ENCODE results near the gene PGS1. TPM values are rescaled to one million over a fixed set of nuclear protein-coding genes. Genes with fewer than 3 reads are reported as not detected.
A peak's percentile ranks its signal among the peaks of the same experiment; 100 is the strongest.

The PGS1 gene
- total RNA-seq, 2 donors from 2014 or later, result 81.6 to 101 TPM

DNA sequence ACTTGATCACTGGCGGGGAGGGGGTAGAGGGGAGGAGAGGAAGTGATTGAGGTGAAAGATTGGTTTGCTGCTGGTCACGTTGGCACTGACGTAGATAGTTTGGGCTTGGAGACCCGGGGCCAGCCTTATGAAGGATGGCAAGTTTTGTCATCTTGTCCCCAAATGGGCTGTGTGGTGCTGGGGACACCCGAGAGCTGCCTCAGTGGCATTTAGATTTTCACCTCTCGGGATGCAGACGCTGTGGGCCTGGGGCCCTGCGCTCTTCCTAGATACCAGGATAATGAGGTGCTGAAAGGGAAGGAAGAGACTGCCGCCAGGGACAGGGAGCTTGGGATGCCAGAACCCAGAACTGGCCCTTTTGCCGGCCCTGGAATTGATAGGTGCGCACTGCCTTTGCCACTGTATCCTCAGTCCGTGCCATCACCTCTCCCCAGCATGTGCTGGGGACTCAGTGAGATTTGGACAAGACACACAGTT lies 17.2 kb upstream of the PGS1 start:
- Mint-ChIP-seq H3K36me3 (ENCODE audit: insufficient read depth in 2 of 2) (peaks cover 15 to 17% of the 10 kb centered on the region in 2 donors), H3K9me3 (no peaks in the 10 kb centered on the region), H3K4me3 (peak overlapping the region; percentile 75 to 84), H3K27ac (peak overlapping the region; percentile 60), H3K4me1 (ENCODE audit: low read depth) (peaks cover 40% of the 10 kb centered on the region), H3K27me3 (ENCODE audit: low read depth) (peaks cover 11% of the 10 kb centered on the region)
- DNase-seq (no peak), ATAC-seq (replicated peaks in 1 of 2) (no peak)

- H3K4me1 Mint-ChIP-seq (ENCODE audit: low read depth), result peaks cover 39% of the 10 kb centered on the region
- ATAC-seq (replicated peaks in 1 of 2) (no peak), DNase-seq (no peak)
- no peak overlapping the region for H3K27ac Mint-ChIP-seq
- no peak overlapping the region for H3K4me3 Mint-ChIP-seq
- peaks cover 12 to 13% of the 10 kb centered on the region in 2 donors for H3K36me3 Mint-ChIP-seq (ENCODE audit: insufficient read depth in 2 of 2)
- peaks cover 19% of the 10 kb centered on the region for H3K27me3 Mint-ChIP-seq (ENCODE audit: low read depth)
- H3K9me3 Mint-ChIP-seq, result no peaks in the 10 kb centered on the region
These were observed 16.2 kb upstream of the PGS1 start for GRCh38 chr17:78362232-78362631.

- peaks cover 8% of the 10 kb centered on the region in 2 donors for H3K36me3 Mint-ChIP-seq (ENCODE audit: insufficient read depth in 2 of 2)
- H3K4me1 Mint-ChIP-seq (ENCODE audit: low read depth), result peaks cover 39% of the 10 kb centered on the region
- no peak for ATAC-seq (replicated peaks in 1 of 2)
- H3K4me3 Mint-ChIP-seq, result no peak overlapping the region
- H3K9me3 Mint-ChIP-seq, result no peaks in the 10 kb centered on the region
- no peak overlapping the region for H3K27ac Mint-ChIP-seq
- H3K27me3 Mint-ChIP-seq (ENCODE audit: low read depth), result peaks cover 19% of the 10 kb centered on the region
- DNase-seq, result no peak
These were observed 15.8 kb upstream of the PGS1 start for GRCh38 chr17:78362671-78363070.

DNA sequence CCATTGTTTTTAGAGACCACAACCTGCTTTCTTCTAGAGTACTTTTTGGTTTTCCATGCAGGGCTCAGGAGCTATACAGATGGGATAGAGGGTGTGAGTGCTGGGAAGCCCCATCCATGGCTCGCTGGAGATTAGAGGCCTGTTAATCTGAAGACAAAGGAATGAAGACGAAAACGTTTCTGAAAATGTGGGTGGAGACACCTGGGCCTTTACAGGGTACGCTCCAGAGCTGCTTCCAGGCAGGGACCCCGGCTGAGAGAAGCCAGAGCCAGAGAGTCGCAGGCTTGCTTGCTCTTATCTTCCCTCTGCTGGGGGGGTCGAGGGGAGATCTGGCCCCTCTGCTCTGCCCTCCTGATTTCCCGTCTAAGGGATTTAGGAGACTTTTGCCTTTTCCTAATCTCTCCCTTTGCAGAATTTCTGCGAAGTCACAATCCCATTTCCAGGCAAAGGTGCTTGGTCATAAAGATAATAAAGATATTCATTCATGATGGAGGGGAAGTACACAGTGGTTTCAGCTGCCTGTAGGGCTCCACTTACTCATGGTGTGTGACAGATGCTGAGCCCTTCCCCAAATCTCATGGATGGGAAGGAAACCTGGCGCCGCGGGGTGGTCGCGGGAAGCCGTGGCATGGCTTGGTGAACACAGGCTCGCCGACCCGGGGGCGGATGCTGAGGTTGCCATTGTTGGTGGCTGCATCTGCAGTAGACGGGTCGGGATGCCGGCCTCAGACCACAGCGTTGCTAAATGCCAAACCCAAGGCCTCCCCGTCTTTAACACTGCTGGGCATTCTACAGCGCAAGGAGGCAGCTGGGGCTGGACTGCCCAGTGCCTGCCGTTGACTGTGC lies 13.8 kb upstream of the PGS1 start:
- peak; percentile 8 to 21 for ATAC-seq (replicated peaks in 1 of 2)
- Mint-ChIP-seq H3K4me1 (ENCODE audit: low read depth) (peaks cover 39% of the 10 kb centered on the region), H3K27ac (peak overlapping the region; percentile 96), H3K9me3 (no peaks in the 10 kb centered on the region), H3K27me3 (ENCODE audit: low read depth) (peaks cover 19% of the 10 kb centered on the region), H3K36me3 (ENCODE audit: insufficient read depth in 2 of 2) (peaks cover 0 to 1% of the 10 kb centered on the region in 2 donors), H3K4me3 (peak overlapping the region; percentile 61 to 72)
- DNase-seq, result peak; percentile 60 to 63

DNA sequence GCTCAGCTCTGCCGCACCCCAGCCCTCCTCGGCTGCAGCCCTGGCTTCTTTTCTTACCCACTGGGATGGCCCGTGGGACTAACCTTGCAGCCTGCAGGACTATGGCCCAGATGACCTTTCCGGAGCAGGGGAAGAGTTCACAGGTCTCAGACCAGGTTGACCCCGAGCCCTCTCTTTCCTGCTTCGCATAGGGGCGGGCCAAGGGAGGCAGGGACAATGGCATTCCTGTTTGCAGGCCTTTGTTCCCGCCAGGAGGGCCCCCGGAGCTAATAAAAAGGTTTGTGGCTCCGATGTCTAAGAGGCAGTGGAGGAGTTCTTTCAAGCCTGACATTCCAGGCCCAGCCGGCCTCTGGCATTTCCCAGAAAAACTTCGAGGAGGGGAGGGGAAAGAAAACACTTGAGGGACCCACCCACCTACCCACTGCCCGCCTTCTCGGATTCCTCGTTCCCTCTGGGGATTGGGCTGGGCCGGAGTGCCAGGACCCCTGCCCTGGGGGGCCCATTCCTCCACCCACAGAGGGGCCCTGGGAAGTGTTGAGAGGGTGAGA lies 12.8 kb upstream of the PGS1 start:
- DNase-seq, result no peak
- H3K27ac Mint-ChIP-seq, result no peak overlapping the region
- no peak for ATAC-seq (replicated peaks in 1 of 2)
- peaks cover 19% of the 10 kb centered on the region for H3K27me3 Mint-ChIP-seq (ENCODE audit: low read depth)
- H3K9me3 Mint-ChIP-seq, result no peaks in the 10 kb centered on the region
- peak overlapping the region in 1 of 2 donors; percentile 61 for H3K4me3 Mint-ChIP-seq
- peaks cover 39% of the 10 kb centered on the region for H3K4me1 Mint-ChIP-seq (ENCODE audit: low read depth)
- peaks cover 0 to 1% of the 10 kb centered on the region in 2 donors for H3K36me3 Mint-ChIP-seq (ENCODE audit: insufficient read depth in 2 of 2)

- DNase-seq (no peak), ATAC-seq (replicated peaks in 1 of 2) (no peak)
- Mint-ChIP-seq H3K36me3 (ENCODE audit: insufficient read depth in 2 of 2) (peaks cover 0 to 1% of the 10 kb centered on the region in 2 donors), H3K9me3 (no peaks in the 10 kb centered on the region), H3K4me1 (ENCODE audit: low read depth) (peaks cover 33% of the 10 kb centered on the region), H3K27me3 (ENCODE audit: low read depth) (peaks cover 19% of the 10 kb centered on the region), H3K4me3 (no peak overlapping the region), H3K27ac (no peak overlapping the region)
These were observed 12.2 kb upstream of the PGS1 start for GRCh38 chr17:78366109-78366848.

GRCh38 chr17:78367193-78367592 lies 11.3 kb upstream of the PGS1 start:
- no peak overlapping the region for H3K4me3 Mint-ChIP-seq
- peaks cover 28% of the 10 kb centered on the region for H3K4me1 Mint-ChIP-seq (ENCODE audit: low read depth)
- H3K27ac Mint-ChIP-seq, result no peak overlapping the region
- H3K36me3 Mint-ChIP-seq (ENCODE audit: insufficient read depth in 2 of 2), result peaks cover 0 to 1% of the 10 kb centered on the region in 2 donors
- peaks cover 19% of the 10 kb centered on the region for H3K27me3 Mint-ChIP-seq (ENCODE audit: low read depth)
- DNase-seq (no peak), ATAC-seq (replicated peaks in 1 of 2) (no peak)
- no peaks in the 10 kb centered on the region for H3K9me3 Mint-ChIP-seq

DNA sequence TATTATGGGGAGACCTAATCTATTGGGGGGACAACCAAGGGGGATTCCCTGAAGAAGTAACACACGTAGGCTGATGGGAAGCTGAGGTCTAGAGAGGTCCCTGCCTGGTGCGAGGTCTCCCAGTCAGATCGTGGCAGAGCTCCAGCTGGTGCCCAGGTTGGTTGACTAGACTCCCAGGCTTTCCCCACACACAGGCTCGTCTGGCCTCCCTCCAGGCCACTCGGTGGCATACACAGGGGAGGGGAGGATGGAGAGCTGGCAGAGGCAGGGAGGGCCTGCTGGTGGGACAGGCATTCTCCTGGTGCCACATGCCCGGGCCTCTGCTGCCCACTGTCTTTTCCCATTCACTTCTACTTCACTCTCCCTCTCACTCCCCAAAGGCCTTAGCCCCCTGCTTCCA lies 10.1 kb upstream of the PGS1 start:
- no peak for ATAC-seq (replicated peaks in 1 of 2)
- peaks cover 0 to 1% of the 10 kb centered on the region in 2 donors for H3K36me3 Mint-ChIP-seq (ENCODE audit: insufficient read depth in 2 of 2)
- no peak overlapping the region for H3K27ac Mint-ChIP-seq
- H3K4me1 Mint-ChIP-seq (ENCODE audit: low read depth), result peaks cover 20% of the 10 kb centered on the region
- no peaks in the 10 kb centered on the region for H3K9me3 Mint-ChIP-seq
- H3K4me3 Mint-ChIP-seq, result no peak overlapping the region
- peaks cover 18% of the 10 kb centered on the region for H3K27me3 Mint-ChIP-seq (ENCODE audit: low read depth)
- DNase-seq, result no peak

- Mint-ChIP-seq H3K4me1 (ENCODE audit: low read depth) (peaks cover 15% of the 10 kb centered on the region), H3K27me3 (ENCODE audit: low read depth) (peaks cover 13% of the 10 kb centered on the region), H3K4me3 (no peak overlapping the region), H3K36me3 (ENCODE audit: insufficient read depth in 2 of 2) (no peaks in the 10 kb centered on the region), H3K9me3 (no peaks in the 10 kb centered on the region), H3K27ac (no peak overlapping the region)
- DNase-seq (no peak), ATAC-seq (replicated peaks in 1 of 2) (no peak)
These were observed 9.5 kb upstream of the PGS1 start for GRCh38 chr17:78368854-78369495.

GRCh38 chr17:78369791-78370381 lies 8.6 kb upstream of the PGS1 start:
- H3K9me3 Mint-ChIP-seq, result no peaks in the 10 kb centered on the region
- H3K36me3 Mint-ChIP-seq (ENCODE audit: insufficient read depth in 2 of 2), result no peaks in the 10 kb centered on the region
- peaks cover 7% of the 10 kb centered on the region for H3K4me1 Mint-ChIP-seq (ENCODE audit: low read depth)
- H3K27ac Mint-ChIP-seq, result no peak overlapping the region
- H3K4me3 Mint-ChIP-seq, result no peak overlapping the region
- ATAC-seq (replicated peaks in 1 of 2) (no peak), DNase-seq (no peak)
- peaks cover 13% of the 10 kb centered on the region for H3K27me3 Mint-ChIP-seq (ENCODE audit: low read depth)

- Mint-ChIP-seq H3K27ac (no peak overlapping the region), H3K27me3 (ENCODE audit: low read depth) (peaks cover 9% of the 10 kb centered on the region), H3K36me3 (ENCODE audit: insufficient read depth in 2 of 2) (no peaks in the 10 kb centered on the region), H3K9me3 (no peaks in the 10 kb centered on the region), H3K4me3 (no peak overlapping the region), H3K4me1 (ENCODE audit: low read depth) (peaks cover 13% of the 10 kb centered on the region)
- DNase-seq (no peak), ATAC-seq (replicated peaks in 1 of 2) (no peak)
These were observed 7.4 kb upstream of the PGS1 start for GRCh38 chr17:78371056-78371455.

DNA sequence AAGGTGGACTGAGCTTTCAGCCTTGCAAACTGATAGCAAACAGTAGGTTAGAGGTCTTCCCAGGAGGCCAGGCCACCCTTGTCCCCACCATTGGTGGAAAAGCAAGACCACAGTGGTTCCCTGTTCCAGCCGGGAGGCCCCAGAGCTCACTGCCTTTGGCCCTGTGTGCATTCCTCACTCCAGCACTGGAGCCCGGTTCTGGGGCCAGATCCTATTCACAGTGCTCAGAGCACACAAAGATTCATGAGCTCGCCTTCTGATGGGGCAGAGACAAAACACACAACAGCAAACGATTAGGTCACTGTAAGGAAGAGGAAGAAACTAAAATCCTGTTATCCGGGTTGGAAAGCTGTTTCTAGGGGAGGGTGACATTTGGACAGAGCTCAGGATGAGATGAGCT lies 5.6 kb upstream of the PGS1 start:
- no peaks in the 10 kb centered on the region for H3K27me3 Mint-ChIP-seq (ENCODE audit: low read depth)
- H3K27ac Mint-ChIP-seq, result no peak overlapping the region
- H3K4me1 Mint-ChIP-seq (ENCODE audit: low read depth), result peaks cover 25% of the 10 kb centered on the region
- no peaks in the 10 kb centered on the region for H3K9me3 Mint-ChIP-seq
- DNase-seq (no peak), ATAC-seq (replicated peaks in 1 of 2) (no peak)
- H3K4me3 Mint-ChIP-seq, result no peak overlapping the region
- no peaks in the 10 kb centered on the region for H3K36me3 Mint-ChIP-seq (ENCODE audit: insufficient read depth in 2 of 2)

Data from activated T-cell treated with anti-CD3 and anti-CD28 coated beads, Interleukin-2, amount 50 U/mL, for 72 hours (primary cell).